Loucy (cell line): Measurements from ENCODE around the gene COMMD7.
"Not testable (repeated sequence)": the region's sequence is repeated elsewhere in the genome, so short reads cannot be mapped to it uniquely, and the experiment has no call there.

ENCODE experiments used
- H2AFZ ChIP-seq: fragments of 200-600 bp; sonication (generic); 2 replicates; pipeline ENCODE4 v1.6.0; 2016; ENCODE audit warnings: antibody characterized with exemption, mild to moderate bottlenecking, low read length, moderate library complexity
- H3F3A ChIP-seq: fragments of 200-600 bp; 2 replicates; pipeline ENCODE4 v1.6.0; 2016; ENCODE audit warnings: antibody characterized with exemption, low read depth, mild to moderate bottlenecking
- H3K27me3 ChIP-seq: fragments of 200-600 bp; sonication (generic); 2 replicates; pipeline ENCODE4 v1.6.1; 2014; ENCODE audit warnings: low read length, mild to moderate bottlenecking; ENCODE audit not compliant: insufficient read depth, poor library complexity, severe bottlenecking
- H3K36me3 ChIP-seq: fragments of 200-600 bp; sonication (generic); 2 replicates; pipeline ENCODE4 v1.6.1; 2016; ENCODE audit warnings: low read length; ENCODE audit not compliant: insufficient read depth
- H3K4me1 ChIP-seq: fragments of 200-600 bp; sonication (generic); 2 replicates; pipeline ENCODE4 v1.5.1; 2014; ENCODE audit warnings: low read length, mild to moderate bottlenecking; ENCODE audit not compliant: insufficient read depth, poor library complexity, severe bottlenecking
- H3K4me2 ChIP-seq: fragments of 200-600 bp; sonication (generic); 2 replicates; pipeline ENCODE4 v1.6.0; 2014; ENCODE audit warnings: antibody characterized with exemption, low read length, low read depth, mild to moderate bottlenecking; ENCODE audit not compliant: poor library complexity, severe bottlenecking
- H3K4me3 ChIP-seq: fragments of 200-600 bp; sonication (generic); 2 replicates; pipeline ENCODE4 v1.5.1; 2014; ENCODE audit warnings: low read length, mild to moderate bottlenecking, mixed read lengths; ENCODE audit not compliant: poor library complexity, severe bottlenecking
- H3K79me2 ChIP-seq: fragments of 200-600 bp; sonication (generic); 2 replicates; pipeline ENCODE4 v1.6.1; 2014; ENCODE audit warnings: low read length; ENCODE audit not compliant: insufficient read depth
- H3K9ac ChIP-seq: fragments of 200-600 bp; sonication (generic); 2 replicates; pipeline ENCODE4 v1.6.0; 2014; ENCODE audit warnings: mild to moderate bottlenecking, low read depth, low read length, moderate library complexity; ENCODE audit not compliant: poor library complexity, severe bottlenecking
- H3K9me2 ChIP-seq: fragments of 200-600 bp; sonication (generic); replicated peaks from 2 replicates; pipeline ENCODE4 v1.6.1; 2016; ENCODE audit warnings: low read depth, low read length, mixed read lengths
- H3K9me3 ChIP-seq: fragments of 200-600 bp; sonication (generic); 2 replicates; pipeline ENCODE4 v1.6.1; 2014; ENCODE audit warnings: mild to moderate bottlenecking, antibody characterized with exemption, low read length, low read depth; ENCODE audit not compliant: insufficient read depth
- H4K20me1 ChIP-seq: fragments of 200-600 bp; sonication (generic); 2 replicates; pipeline ENCODE4 v1.6.0; 2014; ENCODE audit warnings: antibody characterized with exemption, low read length, mild to moderate bottlenecking; ENCODE audit not compliant: insufficient read depth, poor library complexity, severe bottlenecking
- EZH2phosphoT487 ChIP-seq: fragments of 200-600 bp; IDR thresholded peaks from 2 replicates; pipeline ENCODE4 v1.6.1; 2018; ENCODE audit warnings: antibody characterized with exemption, mild to moderate bottlenecking, moderate library complexity, borderline replicate concordance
- TF ChIP-seq, protein P1 (sequence below): fragments of 200-600 bp; sonication (generic); conservative IDR thresholded peaks from 2 replicates; pipeline ENCODE4 v1.5.1; 2014; ENCODE audit warnings: mild to moderate bottlenecking, antibody characterized with exemption, low read length

Gene COMMD7

DNA sequence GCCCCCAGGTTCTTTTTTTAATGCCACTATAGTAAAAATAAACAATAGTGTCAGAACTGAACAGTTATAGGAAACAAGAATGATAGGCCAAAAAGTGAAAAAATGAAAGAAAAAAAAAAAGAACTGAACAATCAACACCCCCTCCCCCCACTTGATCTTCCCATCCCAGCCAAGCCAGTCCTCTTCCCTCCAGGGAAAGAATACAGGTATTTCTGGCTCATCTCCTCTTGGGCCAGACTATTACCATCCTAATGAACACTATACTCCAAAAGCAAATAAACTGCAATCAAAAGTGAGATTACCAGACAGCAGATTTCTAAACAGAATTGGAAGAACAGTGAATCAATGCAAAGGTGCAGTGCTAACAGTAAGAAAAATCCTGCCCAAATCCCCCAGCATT is 48.2 kb downstream of the COMMD7 start:
- H3K79me2 ChIP-seq, result no peaks in the 10 kb centered on the region
- H3K9me3 ChIP-seq, result no peaks in the 10 kb centered on the region
- no peaks in the 10 kb centered on the region for H3F3A ChIP-seq
- no peak overlapping the region for H3K4me3 ChIP-seq
- no peak overlapping the region for H3K9ac ChIP-seq
- H4K20me1 ChIP-seq, result no peaks in the 10 kb centered on the region
- H3K4me1 ChIP-seq, result no peaks in the 10 kb centered on the region
- H3K36me3 ChIP-seq, result no peaks in the 10 kb centered on the region
- TF ChIP-seq EZH2phosphoT487, result no peak
- TF ChIP-seq, protein P1, sequence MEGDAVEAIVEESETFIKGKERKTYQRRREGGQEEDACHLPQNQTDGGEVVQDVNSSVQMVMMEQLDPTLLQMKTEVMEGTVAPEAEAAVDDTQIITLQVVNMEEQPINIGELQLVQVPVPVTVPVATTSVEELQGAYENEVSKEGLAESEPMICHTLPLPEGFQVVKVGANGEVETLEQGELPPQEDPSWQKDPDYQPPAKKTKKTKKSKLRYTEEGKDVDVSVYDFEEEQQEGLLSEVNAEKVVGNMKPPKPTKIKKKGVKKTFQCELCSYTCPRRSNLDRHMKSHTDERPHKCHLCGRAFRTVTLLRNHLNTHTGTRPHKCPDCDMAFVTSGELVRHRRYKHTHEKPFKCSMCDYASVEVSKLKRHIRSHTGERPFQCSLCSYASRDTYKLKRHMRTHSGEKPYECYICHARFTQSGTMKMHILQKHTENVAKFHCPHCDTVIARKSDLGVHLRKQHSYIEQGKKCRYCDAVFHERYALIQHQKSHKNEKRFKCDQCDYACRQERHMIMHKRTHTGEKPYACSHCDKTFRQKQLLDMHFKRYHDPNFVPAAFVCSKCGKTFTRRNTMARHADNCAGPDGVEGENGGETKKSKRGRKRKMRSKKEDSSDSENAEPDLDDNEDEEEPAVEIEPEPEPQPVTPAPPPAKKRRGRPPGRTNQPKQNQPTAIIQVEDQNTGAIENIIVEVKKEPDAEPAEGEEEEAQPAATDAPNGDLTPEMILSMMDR, result no peak
- H3K4me2 ChIP-seq, result no peak overlapping the region
- no peaks in the 10 kb centered on the region for H3K9me2 ChIP-seq
- no peak overlapping the region for H2AFZ ChIP-seq
- H3K27me3 ChIP-seq, result no peaks in the 10 kb centered on the region

- not testable (repeated sequence) for H3K9me3 ChIP-seq, H3K79me2 ChIP-seq, H3K36me3 ChIP-seq, H3K4me3 ChIP-seq, H3K9ac ChIP-seq, H4K20me1 ChIP-seq, H3K27me3 ChIP-seq, H3K4me2 ChIP-seq, H3F3A ChIP-seq, H3K9me2 ChIP-seq, H2AFZ ChIP-seq
- peaks cover 39% of the 10 kb centered on the region for H3K4me1 ChIP-seq
Observed at GRCh38 chr20:32688966-32689365, 54.3 kb downstream of the COMMD7 start.

GRCh38 chr20:32687180-32687532 is 56.1 kb downstream of the COMMD7 start:
- Histone ChIP-seq H3K9me2 (no peaks in the 10 kb centered on the region), H3K9ac (no peak overlapping the region), H2AFZ (no peak overlapping the region), H3K79me2 (peaks cover 19% of the 10 kb centered on the region; the same call in 1 of the 2 replicates), H3K4me3 (no peak overlapping the region), H3K36me3 (no peaks in the 10 kb centered on the region), H3K4me1 (peaks cover 57% of the 10 kb centered on the region), H3F3A (peaks cover 4% of the 10 kb centered on the region), H3K9me3 (no peaks in the 10 kb centered on the region), H4K20me1 (no peaks in the 10 kb centered on the region), H3K4me2 (no peak overlapping the region), H3K27me3 (no peaks in the 10 kb centered on the region)
- TF ChIP-seq, protein P1, result no peak
- no peak for TF ChIP-seq EZH2phosphoT487

DNA sequence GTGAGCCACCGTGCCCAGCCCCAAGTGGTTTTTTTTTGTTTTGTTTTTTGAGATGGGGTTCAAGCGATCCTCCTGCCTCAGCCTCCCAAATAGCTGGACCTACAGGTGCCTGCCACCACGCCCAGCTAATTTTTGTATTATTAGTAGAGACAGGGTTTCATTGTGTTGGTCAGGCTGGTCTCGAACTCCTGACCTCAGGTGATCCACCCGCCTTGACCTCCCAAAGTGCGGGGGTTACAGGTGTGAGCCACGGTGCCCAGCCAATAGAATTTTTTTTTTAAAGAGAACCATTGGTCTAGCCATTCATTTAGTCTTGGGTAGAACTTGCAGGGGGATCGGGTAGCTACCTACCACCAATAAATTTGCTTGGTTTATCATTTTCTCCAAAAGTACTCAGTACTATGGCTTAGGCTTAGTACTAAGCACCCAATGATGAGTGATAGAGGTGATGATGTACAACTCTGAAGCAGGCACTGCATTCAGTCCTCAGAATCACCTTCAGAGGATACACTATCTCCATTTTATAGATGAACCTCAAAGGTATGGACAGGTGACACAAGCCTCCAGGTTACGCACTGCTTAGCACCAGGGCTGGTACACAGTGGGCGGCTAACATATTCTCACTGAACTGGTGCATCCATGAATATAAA is 56.6 kb downstream of the COMMD7 start:
- Histone ChIP-seq H3K27me3 (no peaks in the 10 kb centered on the region), H3K9me3 (no peaks in the 10 kb centered on the region), H3K9ac (peak overlapping the region; percentile 76), H2AFZ (no peak overlapping the region), H3F3A (peaks cover 6% of the 10 kb centered on the region), H3K36me3 (no peaks in the 10 kb centered on the region), H3K4me2 (no peak overlapping the region), H3K9me2 (no peaks in the 10 kb centered on the region), H4K20me1 (no peaks in the 10 kb centered on the region), H3K4me3 (no peak overlapping the region), H3K4me1 (peaks cover 62% of the 10 kb centered on the region), H3K79me2 (peaks cover 19% of the 10 kb centered on the region; the same call in 1 of the 2 replicates)
- TF ChIP-seq, protein P1, result no peak
- no peak for TF ChIP-seq EZH2phosphoT487
